Liver (tissue), 9 donors: ENCODE measurements around the gene DLAT. TPM values are rescaled to one million over a fixed set of nuclear protein-coding genes. Genes with fewer than 3 reads are reported as not detected.

Source experiments
- DNase-seq: peaks from one replicate; pipeline ENCODE4 v3.0.0-alpha.2; 2017; ENCODE audit warnings: low spot score
- H3K27ac ChIP-seq, 2 donors: one replicate each; pipeline ENCODE4 v1.7.0; 2013; ENCODE audit warnings: inconsistent platforms in 2 of 2, low read length in 2 of 2, control low read depth in 1 of 2, low read depth in 1 of 2, mild to moderate bottlenecking in 1 of 2
- H3K27me3 ChIP-seq, 4 donors: one replicate each; pipeline versions ENCODE4 v1.6.1 to v1.7.0; 2013; ENCODE audit warnings: low read length in 3 of 4, inconsistent platforms in 1 of 4, mild to moderate bottlenecking in 1 of 4, moderate library complexity in 1 of 4; ENCODE audit not compliant: control insufficient read depth in 4 of 4, insufficient read depth in 4 of 4
- H3K36me3 ChIP-seq, 4 donors: one replicate each; pipeline versions ENCODE4 v1.6.1 to v1.7.0; 2013; ENCODE audit warnings: low read length in 3 of 4, mild to moderate bottlenecking in 3 of 4, low read depth in 1 of 4, moderate library complexity in 1 of 4; ENCODE audit not compliant: control insufficient read depth in 4 of 4, insufficient read depth in 3 of 4
- H3K4me1 ChIP-seq, 4 donors: one replicate each; pipeline versions ENCODE4 v1.6.1 to v1.7.0; 2013; ENCODE audit warnings: low read length in 3 of 4, mild to moderate bottlenecking in 3 of 4, moderate library complexity in 1 of 4; ENCODE audit not compliant: control insufficient read depth in 4 of 4, insufficient read depth in 4 of 4
- H3K4me3 ChIP-seq, 3 donors: one replicate each; pipeline versions ENCODE4 v1.6.1 to v1.7.0; 2013; ENCODE audit warnings: low read length in 3 of 3, control low read depth in 1 of 3, low read depth in 1 of 3, mild to moderate bottlenecking in 1 of 3
- H3K9ac ChIP-seq, 2 donors: one replicate each; pipeline ENCODE4 v1.7.0; 2013; ENCODE audit warnings: low read length in 2 of 2, mild to moderate bottlenecking in 2 of 2, moderate library complexity in 2 of 2, control low read depth in 1 of 2, low read depth in 1 of 2
- H3K9me3 ChIP-seq, 4 donors: one replicate each; pipeline versions ENCODE4 v1.6.1 to v1.7.0; 2013; ENCODE audit warnings: low read length in 3 of 4; ENCODE audit not compliant: control insufficient read depth in 4 of 4
- EGR1 ChIP-seq, 2 donors: IDR thresholded peaks; 2 replicates each; pipeline ENCODE4 v1.6.1; 2016 to 2018; ENCODE audit warnings: antibody characterized with exemption in 2 of 2, low read depth in 2 of 2
- FOXA1 ChIP-seq: IDR thresholded peaks from 2 replicates; pipeline ENCODE4 v1.6.1; 2016; ENCODE audit warnings: antibody characterized with exemption
- FOXA2 ChIP-seq: IDR thresholded peaks from 2 replicates; pipeline ENCODE4 v1.6.1; 2016; ENCODE audit warnings: antibody characterized with exemption
- GABPA ChIP-seq, 2 donors: IDR thresholded peaks in 1 of 2; conservative IDR thresholded peaks in 1 of 2; 2 replicates each; pipeline ENCODE4 v1.6.1; 2016; ENCODE audit warnings: antibody characterized with exemption in 2 of 2, mild to moderate bottlenecking in 1 of 2, moderate library complexity in 1 of 2
- HNF4A ChIP-seq, 2 donors: conservative IDR thresholded peaks; 2 replicates each; pipeline ENCODE4 v1.6.1; 2016; ENCODE audit warnings: antibody characterized with exemption in 2 of 2, mild to moderate bottlenecking in 2 of 2
- HNF4G ChIP-seq: IDR thresholded peaks from 2 replicates; pipeline ENCODE4 v1.6.1; 2016; ENCODE audit warnings: antibody characterized with exemption
- JUND ChIP-seq, 2 donors: IDR thresholded peaks; 2 replicates each; pipeline ENCODE4 v1.6.1; 2016; ENCODE audit warnings: antibody characterized with exemption in 2 of 2
- RAD21 ChIP-seq, 2 donors: IDR thresholded peaks; 2 replicates each; pipeline ENCODE4 v1.6.1; 2016; ENCODE audit warnings: antibody characterized with exemption in 2 of 2, mild to moderate bottlenecking in 2 of 2
- REST ChIP-seq: IDR thresholded peaks from 2 replicates; pipeline ENCODE4 v1.6.1; 2016; ENCODE audit warnings: antibody characterized with exemption, mild to moderate bottlenecking
- RXRA ChIP-seq, 2 donors: IDR thresholded peaks; 2 replicates each; pipeline ENCODE4 v1.6.1; 2017 to 2018; ENCODE audit warnings: antibody characterized with exemption in 2 of 2, mild to moderate bottlenecking in 1 of 2
- SP1 ChIP-seq: IDR thresholded peaks from 2 replicates; pipeline ENCODE4 v1.6.1; 2018; ENCODE audit warnings: antibody characterized with exemption, mild to moderate bottlenecking
- TAF1 ChIP-seq: conservative IDR thresholded peaks from 2 replicates; pipeline ENCODE4 v1.6.1; 2016; ENCODE audit warnings: antibody characterized with exemption, mild to moderate bottlenecking
- WGBS: extraction: QIAGEN DNeasy Blood & Tissue Kit; methylation state at CpG from one replicate; pipeline ENCODE4 v1.1.7; 2013; 5-methylcytosine and 5-hydroxymethylcytosine counted together
- polyA plus RNA-seq, 2 donors: library from polyadenylated mRNA; stranded (reverse) in 1 of 2; unstranded in 1 of 2; fragments of 200-250 nt in 1 of 2; fragments of >200 nt in 1 of 2; fragmentation: Nextera tagmentation in 1 of 2; extraction: Ambion mirVana in 1 of 2; gene quantifications; one replicate each; pipeline versions ENCODE4 v1.2.1 to v1.2.3, GENCODE V29; 2013 to 2015
- total RNA-seq, 2 donors: library from RNA; depleted of rRNA; stranded (reverse); fragments of >200 nt; gene quantifications; one replicate each; pipeline ENCODE4 v1.2.3, GENCODE V29; 2014
- donor health status: healthy.
- donor health status: healthy.
- donor health status: healthy.
- donor health status: healthy.
- donor health status: healthy.

DLAT gene
- total and polyA plus RNA-seq, 4 donors = 8.8 to 16.3 (median 13.2) TPM

- Histone ChIP-seq H3K9me3 (no peaks in the 10 kb centered on the region), H3K27ac (peak overlapping the region in 1 of 2 donors; percentile 36), H3K36me3 (peaks cover 0 to 4% (median 0%) of the 10 kb centered on the region in 4 donors), H3K27me3 (no peaks in the 10 kb centered on the region), H3K4me3 (no peak overlapping the region), H3K9ac (no peak overlapping the region), H3K4me1 (peaks cover 0 to 18% (median 5%) of the 10 kb centered on the region in 4 donors)
- 83% methylated on average over 7 of the region's 7 CpGs for WGBS
- no peak for DNase-seq
- TF ChIP-seq FOXA1 = no peak
- TF ChIP-seq RXRA (IDR thresholded peaks at IDR 0.05) = no peak
- no peak for TF ChIP-seq HNF4G
- no peak for TF ChIP-seq FOXA2
- TF ChIP-seq JUND (IDR thresholded peaks at IDR 0.05) = no peak
- no peak for TF ChIP-seq GABPA (IDR thresholded peaks at IDR 0.05 in 1 of 2, conservative IDR thresholded peaks at IDR 0.05 in 1 of 2)
- TF ChIP-seq RAD21 (IDR thresholded peaks at IDR 0.05) = no peak
- TF ChIP-seq TAF1 = no peak
Measured at GRCh38 chr11:111976119-111976766, 49.0 kb upstream of the DLAT start.

GRCh38 chr11:111976767-111977145, 48.5 kb upstream of the DLAT start:
- 46% methylated on average over 21 of the region's 21 CpGs for WGBS
- peak overlapping the region in 1 of 2 donors; percentile 36 for H3K27ac ChIP-seq
- H3K9ac ChIP-seq = no peak overlapping the region

More at GRCh38 chr11:111976767-111977145, 48.5 kb upstream of the DLAT start:
- peaks cover 0 to 18% (median 6%) of the 10 kb centered on the region in 4 donors for H3K4me1 ChIP-seq
- H3K9me3 ChIP-seq = no peaks in the 10 kb centered on the region
- DNase-seq = no peak
- peak overlapping the region in 1 of 3 donors; percentile 69 for H3K4me3 ChIP-seq
- no peak for TF ChIP-seq SP1
- TF ChIP-seq REST = no peak
- no peak for TF ChIP-seq HNF4G
- no peak for TF ChIP-seq GABPA (IDR thresholded peaks at IDR 0.05 in 1 of 2, conservative IDR thresholded peaks at IDR 0.05 in 1 of 2)
- no peak for TF ChIP-seq HNF4A (conservative IDR thresholded peaks at IDR 0.05)
- TF ChIP-seq TAF1 = no peak
- no peak for TF ChIP-seq EGR1 (IDR thresholded peaks at IDR 0.05; ENCODE audit: low read depth in 2 of 2)
- no peak for TF ChIP-seq FOXA2
- H3K36me3 ChIP-seq = peaks cover 0 to 4% (median 0%) of the 10 kb centered on the region in 4 donors
- H3K27me3 ChIP-seq = no peaks in the 10 kb centered on the region
